Bronchial epithelial cell (primary cell): ENCODE data around the gene CKM. TPM values are rescaled to one million over a fixed set of nuclear protein-coding genes. Genes with fewer than 3 reads are reported as not detected.
"Not testable (repeated sequence)": the region's sequence is repeated elsewhere in the genome, so short reads cannot be mapped to it uniquely, and the experiment has no call there.

Source experiments
- DNase-seq: peaks from one replicate; pipeline ENCODE4 v3.0.0-alpha.2; 2010; ENCODE audit warnings: low read depth
- FAIRE-seq: peaks from 2 replicates; lab custom pipeline; 2011; peaks lifted over from hg19 to GRCh38; lab: Jason Lieb, UNC
- H3K27me3 ChIP-seq: 2 replicates; pipeline ENCODE4 v1.5.1; 2011; ENCODE audit warnings: low read length; ENCODE audit not compliant: control insufficient read depth, insufficient read depth
- H3K36me3 ChIP-seq: 2 replicates; pipeline ENCODE4 v1.5.1; 2011; ENCODE audit warnings: low read length; ENCODE audit not compliant: control insufficient read depth, insufficient read depth
- H3K4me3 ChIP-seq: 2 replicates; pipeline ENCODE4 v1.5.1; 2011; ENCODE audit warnings: mild to moderate bottlenecking, low read depth, low read length, control low read depth
- CTCF ChIP-seq: IDR thresholded peaks from 2 replicates; pipeline ENCODE4 v1.5.1; 2011; ENCODE audit warnings: mild to moderate bottlenecking, moderate library complexity, low read length, control low read depth, inconsistent platforms; ENCODE audit not compliant: insufficient read depth, severe bottlenecking
- total RNA-seq: library from RNA; depleted of rRNA; stranded (reverse); fragments of >200 nt; gene quantifications from 2 replicates; pipeline ENCODE4 v1.2.1, GENCODE V29; 2014

The CKM gene
- total RNA-seq, 1 donor from 2014 or later, result under 0.01 TPM

DNA sequence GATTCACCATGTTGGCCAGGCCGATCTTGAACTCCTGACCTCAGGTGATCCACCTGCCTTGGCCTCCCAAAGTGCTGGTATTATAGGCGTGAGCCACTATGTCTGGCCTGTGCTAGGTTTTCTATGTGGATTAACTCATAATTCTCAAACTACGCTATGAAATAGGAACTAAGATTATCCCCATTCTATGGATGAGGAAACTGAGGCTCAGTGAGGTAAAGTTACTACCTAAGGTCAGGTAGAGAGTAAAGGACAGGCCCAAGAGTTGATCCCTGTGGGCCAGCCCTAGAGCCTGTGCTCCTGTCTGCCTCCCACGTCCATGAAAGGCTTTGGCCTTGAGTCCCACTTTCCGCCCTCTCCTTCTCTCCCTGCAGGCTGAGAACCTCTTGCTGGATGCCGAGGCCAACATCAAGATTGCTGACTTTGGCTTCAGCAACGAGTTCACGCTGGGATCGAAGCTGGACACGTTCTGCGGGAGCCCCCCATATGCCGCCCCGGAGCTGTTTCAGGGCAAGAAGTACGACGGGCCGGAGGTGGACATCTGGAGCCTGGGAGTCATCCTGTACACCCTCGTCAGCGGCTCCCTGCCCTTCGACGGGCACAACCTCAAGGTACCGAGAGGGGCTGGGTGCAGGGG lies 51.5 kb downstream of the CKM start:
- DNase-seq (no peak), FAIRE-seq (no peak)
- Histone ChIP-seq H3K36me3 (peaks cover 21% of the 10 kb centered on the region), H3K4me3 (no peak overlapping the region), H3K27me3 (no peaks in the 10 kb centered on the region)
- TF ChIP-seq CTCF, result no peak

DNA sequence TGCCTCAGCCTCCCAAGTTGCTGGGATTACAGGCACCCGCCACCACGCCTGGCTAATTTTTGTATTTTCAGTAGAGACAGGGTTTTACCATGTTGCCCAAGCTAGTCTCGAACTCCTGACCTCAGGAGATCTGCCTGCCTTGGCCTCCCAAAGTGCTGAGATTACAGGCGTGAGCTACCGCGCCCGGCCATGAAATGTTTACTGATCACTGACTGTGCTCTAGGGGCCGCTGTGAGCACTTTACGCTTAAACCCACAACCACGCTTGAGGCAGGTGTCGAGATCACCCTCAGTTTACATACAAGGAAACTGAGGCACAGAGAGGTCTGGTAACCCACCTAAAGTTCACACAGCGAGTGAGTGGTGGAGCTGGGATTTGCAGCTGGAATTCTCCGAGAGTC lies 52.7 kb downstream of the CKM start:
- FAIRE-seq, H3K27me3 ChIP-seq, DNase-seq, H3K4me3 ChIP-seq: not testable (repeated sequence)
- H3K36me3 ChIP-seq, result peaks cover 23% of the 10 kb centered on the region

- Histone ChIP-seq H3K36me3 (peaks cover 22% of the 10 kb centered on the region), H3K4me3 (no peak overlapping the region), H3K27me3 (no peaks in the 10 kb centered on the region)
- DNase-seq, result no peak
- TF ChIP-seq CTCF, result no peak
- FAIRE-seq, result no peak
Observed at GRCh38 chr19:45267296-45267695, 55.4 kb downstream of the CKM start.

- TF ChIP-seq CTCF, result no peak
- Histone ChIP-seq H3K4me3 (no peak overlapping the region), H3K27me3 (no peaks in the 10 kb centered on the region), H3K36me3 (peaks cover 15% of the 10 kb centered on the region)
- DNase-seq (no peak), FAIRE-seq (no peak)
Observed at GRCh38 chr19:45265375-45265774, 57.3 kb downstream of the CKM start.

- FAIRE-seq, result no peak
- Histone ChIP-seq H3K4me3 (no peak overlapping the region), H3K36me3 (peaks cover 13% of the 10 kb centered on the region), H3K27me3 (no peaks in the 10 kb centered on the region)
- no peak for TF ChIP-seq CTCF
- DNase-seq, result no peak
Observed at GRCh38 chr19:45264781-45265317, 57.8 kb downstream of the CKM start.

DNA sequence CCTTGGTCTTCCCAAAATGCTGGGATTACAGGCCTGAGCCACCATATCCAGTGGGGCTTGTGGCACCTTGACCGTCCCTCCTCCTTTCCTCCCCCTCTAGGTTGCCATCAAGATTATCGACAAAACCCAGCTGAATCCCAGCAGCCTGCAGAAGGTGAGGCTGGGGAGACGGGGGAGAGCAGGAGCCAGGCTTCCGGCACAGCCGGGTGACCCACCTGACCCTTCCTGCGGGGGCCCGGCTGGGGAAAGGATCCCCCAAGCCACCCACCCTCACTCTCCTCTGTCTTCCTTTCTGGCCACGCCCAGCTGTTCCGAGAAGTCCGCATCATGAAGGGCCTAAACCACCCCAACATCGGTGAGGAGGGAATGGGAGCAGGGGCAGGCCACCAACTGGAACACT lies 59.7 kb downstream of the CKM start:
- TF ChIP-seq CTCF, result no peak
- FAIRE-seq (no peak), DNase-seq (no peak)
- H3K27me3 ChIP-seq, result no peaks in the 10 kb centered on the region
- no peak overlapping the region for H3K4me3 ChIP-seq
- peaks cover 15% of the 10 kb centered on the region for H3K36me3 ChIP-seq
